ENCODE measurements around the gene ANKRD29. TPM values are rescaled to one million over a fixed set of nuclear protein-coding genes. Genes with fewer than 3 reads are reported as not detected.
"Not testable (repeated sequence)": the region's sequence is repeated elsewhere in the genome, so short reads cannot be mapped to it uniquely, and the experiment has no call there.

ANKRD29 gene
- total RNA-seq, 6 donors from 2014 or later, result 50.4 to 150 (median 85.8) TPM

DNA sequence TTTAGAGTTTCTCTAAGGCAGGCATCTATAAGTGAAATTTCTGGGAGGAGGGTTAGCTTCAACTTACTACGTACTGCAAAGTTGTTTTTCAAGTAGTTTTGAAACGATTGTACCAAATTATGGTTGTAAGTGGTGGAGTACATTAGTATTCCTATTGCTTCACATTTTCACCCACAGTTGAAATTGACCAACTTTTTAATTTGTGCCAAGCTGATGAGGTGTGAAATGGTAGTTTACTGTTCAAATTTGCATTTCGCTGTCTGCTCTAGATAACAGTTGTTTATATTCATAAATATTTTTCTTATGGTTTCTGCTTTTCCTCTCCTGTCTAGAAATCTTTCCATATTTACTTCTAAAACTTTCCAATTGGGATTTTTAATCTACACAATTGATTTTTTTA, 95.0 kb downstream of the ANKRD29 start:
- Histone ChIP-seq H3K4me1 (peaks cover 0 to 12% (median under 1%) of the 10 kb centered on the region in 4 donors), H3K27me3 (no peaks in the 10 kb centered on the region), H3K36me3 (peaks cover 23 to 98% (median 50%) of the 10 kb centered on the region in 4 donors), H3K4me3 (no peak overlapping the region), H3K27ac (no peak overlapping the region), H3K9me3 (no peaks in the 10 kb centered on the region)
- ATAC-seq (ENCODE audit: low FRiP score in 2 of 2) (no peak), DNase-seq (no peak)
- TF ChIP-seq, protein P1, sequence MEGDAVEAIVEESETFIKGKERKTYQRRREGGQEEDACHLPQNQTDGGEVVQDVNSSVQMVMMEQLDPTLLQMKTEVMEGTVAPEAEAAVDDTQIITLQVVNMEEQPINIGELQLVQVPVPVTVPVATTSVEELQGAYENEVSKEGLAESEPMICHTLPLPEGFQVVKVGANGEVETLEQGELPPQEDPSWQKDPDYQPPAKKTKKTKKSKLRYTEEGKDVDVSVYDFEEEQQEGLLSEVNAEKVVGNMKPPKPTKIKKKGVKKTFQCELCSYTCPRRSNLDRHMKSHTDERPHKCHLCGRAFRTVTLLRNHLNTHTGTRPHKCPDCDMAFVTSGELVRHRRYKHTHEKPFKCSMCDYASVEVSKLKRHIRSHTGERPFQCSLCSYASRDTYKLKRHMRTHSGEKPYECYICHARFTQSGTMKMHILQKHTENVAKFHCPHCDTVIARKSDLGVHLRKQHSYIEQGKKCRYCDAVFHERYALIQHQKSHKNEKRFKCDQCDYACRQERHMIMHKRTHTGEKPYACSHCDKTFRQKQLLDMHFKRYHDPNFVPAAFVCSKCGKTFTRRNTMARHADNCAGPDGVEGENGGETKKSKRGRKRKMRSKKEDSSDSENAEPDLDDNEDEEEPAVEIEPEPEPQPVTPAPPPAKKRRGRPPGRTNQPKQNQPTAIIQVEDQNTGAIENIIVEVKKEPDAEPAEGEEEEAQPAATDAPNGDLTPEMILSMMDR (IDR thresholded peaks at IDR 0.05), result no peak
- TF ChIP-seq POLR2A (IDR thresholded peaks at IDR 0.05), result no peak
- TF ChIP-seq EP300 (IDR thresholded peaks at IDR 0.05), result no peak
- no peak for TF ChIP-seq POLR2AphosphoS5 (IDR thresholded peaks at IDR 0.05)
- WGBS, 2 donors, result 69 to 71% methylated on average over 3 of the region's 3 CpGs

DNA sequence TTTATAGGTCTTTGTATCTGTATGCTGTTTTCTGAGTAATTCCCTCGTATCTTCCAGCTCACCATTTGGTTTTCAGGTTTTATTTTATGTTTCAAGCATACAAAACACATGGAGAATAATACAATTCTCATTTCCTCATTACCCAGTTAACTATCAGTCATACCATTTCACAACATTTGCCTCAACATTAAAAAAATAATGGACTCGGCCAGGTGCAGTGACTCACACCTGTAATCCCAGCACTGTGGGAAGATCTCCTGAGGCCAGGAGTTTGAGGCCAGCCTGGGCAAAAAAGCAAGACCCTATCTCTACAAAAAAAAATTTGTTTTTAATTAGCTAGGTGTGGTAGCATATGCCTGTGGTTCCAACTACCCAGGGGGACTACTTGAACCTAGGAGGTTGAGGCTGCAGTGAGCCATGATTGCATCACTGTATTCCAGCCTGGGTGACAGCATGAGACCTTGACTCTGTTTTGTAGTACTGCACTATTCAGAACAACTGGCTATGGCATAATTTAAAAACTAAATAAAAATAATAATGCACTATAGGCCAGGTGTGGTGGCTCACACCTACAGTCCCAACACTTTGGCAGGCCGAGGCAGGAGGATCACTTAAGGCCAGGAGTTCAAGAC, 96.7 kb downstream of the ANKRD29 start:
- ATAC-seq (ENCODE audit: low FRiP score in 2 of 2) (no peak), DNase-seq (no peak)
- Histone ChIP-seq H3K27me3 (no peaks in the 10 kb centered on the region), H3K4me1 (peaks cover 0 to 6% (median 0%) of the 10 kb centered on the region in 4 donors), H3K27ac (no peak overlapping the region), H3K36me3 (peaks cover 28 to 91% (median 52%) of the 10 kb centered on the region in 4 donors), H3K9me3 (no peaks in the 10 kb centered on the region), H3K4me3 (no peak overlapping the region)
- TF ChIP-seq EP300 (IDR thresholded peaks at IDR 0.05), result no peak
- TF ChIP-seq POLR2A (IDR thresholded peaks at IDR 0.05), result no peak
- TF ChIP-seq POLR2AphosphoS5 (IDR thresholded peaks at IDR 0.05), result no peak
- TF ChIP-seq, protein P1 (IDR thresholded peaks at IDR 0.05), result no peak
- 73 to 84% methylated on average over 3 of the region's 3 CpGs for WGBS, 2 donors

DNA sequence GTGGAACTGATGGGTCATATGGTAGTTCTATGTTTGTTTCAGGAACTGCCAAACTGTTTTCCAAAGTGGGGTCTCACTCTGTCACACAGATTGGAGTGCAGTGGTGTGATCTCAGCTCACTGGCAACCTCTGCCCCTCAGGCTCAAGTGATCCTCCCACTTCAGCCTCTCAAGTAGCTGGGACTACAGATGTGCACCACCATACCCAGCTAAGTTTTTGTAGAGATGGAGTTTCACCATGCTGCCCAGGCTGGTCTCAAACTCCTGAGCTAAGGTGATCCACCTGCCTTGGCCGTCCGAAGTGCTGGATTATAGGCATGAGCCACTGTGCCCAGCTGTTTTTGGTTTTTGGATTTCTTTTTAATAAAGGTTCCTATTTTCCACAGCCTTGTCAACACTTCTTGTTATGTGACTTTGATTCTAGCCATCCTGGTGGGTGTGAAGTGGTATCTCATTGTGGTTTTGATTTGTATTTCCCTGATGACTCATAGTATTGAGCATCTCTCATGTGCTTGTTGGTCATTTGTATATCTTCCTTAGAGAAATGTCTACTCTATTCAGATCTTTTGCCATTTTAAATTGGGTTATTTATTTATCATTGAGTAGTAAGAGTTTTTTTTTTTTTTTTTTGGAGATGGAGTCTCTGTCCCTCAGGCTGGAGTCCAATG, 99.2 kb downstream of the ANKRD29 start:
- 83 to 88% methylated on average over 2 of the region's 2 CpGs for WGBS, 2 donors
- Histone ChIP-seq H3K4me3 (no peak overlapping the region), H3K4me1 (peaks cover 0 to 6% (median 0%) of the 10 kb centered on the region in 4 donors), H3K27ac (no peak overlapping the region), H3K36me3 (peaks cover 42 to 91% (median 60%) of the 10 kb centered on the region in 4 donors), H3K27me3 (no peaks in the 10 kb centered on the region), H3K9me3 (no peaks in the 10 kb centered on the region)
- DNase-seq (no peak), ATAC-seq (ENCODE audit: low FRiP score in 2 of 2) (no peak)
- no peak for TF ChIP-seq EP300 (IDR thresholded peaks at IDR 0.05)
- TF ChIP-seq POLR2AphosphoS5 (IDR thresholded peaks at IDR 0.05), result no peak
- TF ChIP-seq POLR2A (IDR thresholded peaks at IDR 0.05), result no peak

DNA sequence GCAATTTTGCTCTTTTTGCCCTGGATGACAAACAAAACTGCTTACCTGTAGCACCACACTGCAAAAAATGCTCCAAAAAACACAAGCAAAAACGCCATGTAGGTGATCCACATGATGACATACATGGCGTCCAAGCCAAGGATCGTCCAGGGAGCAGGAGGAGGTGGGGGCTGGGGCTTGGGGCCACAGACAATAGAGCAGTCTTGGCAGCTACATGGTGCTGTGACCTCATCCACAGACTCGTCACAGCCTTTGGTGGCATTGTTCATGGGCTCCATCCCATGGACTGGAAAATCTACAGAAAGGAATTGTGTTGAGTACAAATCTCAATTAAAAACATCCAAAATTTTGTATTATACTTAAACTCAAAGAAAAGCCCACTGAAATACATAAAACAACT, 102.5 kb downstream of the ANKRD29 start:
- ATAC-seq (ENCODE audit: low FRiP score in 2 of 2) (no peak), DNase-seq (no peak)
- TF ChIP-seq POLR2A (IDR thresholded peaks at IDR 0.05), result no peak
- TF ChIP-seq, protein P1 (IDR thresholded peaks at IDR 0.05), result no peak
- TF ChIP-seq EP300 (IDR thresholded peaks at IDR 0.05), result no peak
- no peak for TF ChIP-seq POLR2AphosphoS5 (IDR thresholded peaks at IDR 0.05)
- no peak overlapping the region for H3K27ac ChIP-seq
- no peaks in the 10 kb centered on the region for H3K9me3 ChIP-seq
- peaks cover 0 to 6% (median 0%) of the 10 kb centered on the region in 4 donors for H3K4me1 ChIP-seq
- H3K36me3 ChIP-seq, result peaks cover 46 to 93% (median 64%) of the 10 kb centered on the region in 4 donors
- H3K4me3 ChIP-seq, result no peak overlapping the region
- no peaks in the 10 kb centered on the region for H3K27me3 ChIP-seq
- WGBS, 2 donors, result 86 to 96% methylated on average over 4 of the region's 4 CpGs

DNA sequence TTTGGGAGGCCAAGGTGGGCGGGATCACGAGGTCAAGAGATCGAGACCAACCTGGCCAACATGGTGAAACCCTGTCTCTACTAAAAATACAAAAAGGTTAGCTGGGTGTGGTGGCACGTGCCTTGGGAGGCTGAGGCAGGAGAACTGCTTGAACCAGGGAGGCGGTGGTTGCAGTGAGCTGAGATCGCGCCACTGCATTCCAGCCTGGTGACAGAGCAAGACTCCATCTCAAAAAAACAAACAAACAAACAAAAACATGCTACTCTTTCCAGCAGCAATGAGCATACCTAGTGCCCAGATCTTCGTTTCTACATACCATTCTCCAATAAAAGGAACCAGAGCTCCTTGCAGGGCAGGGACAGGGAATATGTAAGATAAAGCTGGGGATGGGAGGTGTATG, 105.2 kb downstream of the ANKRD29 start:
- not testable (repeated sequence) for H3K27ac ChIP-seq; H3K9me3 ChIP-seq; ATAC-seq (ENCODE audit: low FRiP score in 2 of 2); H3K4me3 ChIP-seq; H3K27me3 ChIP-seq; DNase-seq; H3K4me1 ChIP-seq
- peaks cover 44 to 93% (median 80%) of the 10 kb centered on the region in 4 donors for H3K36me3 ChIP-seq
- 91 to 96% methylated on average over 8 of the region's 8 CpGs for WGBS, 2 donors
